Spleen (tissue), 7 donors: ENCODE results near the gene IGF2BP1.

Source experiments
- CTCF ChIP-seq, 11 experiments: fragments of 200-600 bp in 7 of 11; fragments of 450-650 bp in 4 of 11; sonication (generic) in 4 of 11; IDR thresholded peaks in 8 of 11; conservative IDR thresholded peaks in 3 of 11; 1 replicate in 7 of 11; 2 replicates in 4 of 11; pipeline versions ENCODE4 v1.4.0 to v1.8.0; 2016 to 2021; ENCODE audit warnings: antibody characterized with exemption in 11 of 11, inconsistent platforms in 4 of 11, mild to moderate bottlenecking in 1 of 11
- POLR2A ChIP-seq, 3 donors: fragments of 450-650 bp; IDR thresholded peaks; one replicate each; pipeline ENCODE4 v1.5.1; 2017; ENCODE audit warnings: antibody characterized with exemption in 3 of 3, mild to moderate bottlenecking in 1 of 3
- POLR2AphosphoS5 ChIP-seq, 3 donors: sonication (generic); formaldehyde crosslinking; IDR thresholded peaks; one replicate each; pipeline ENCODE4 v1.5.1; 2017; ENCODE audit warnings: antibody characterized with exemption in 3 of 3
- donor health status: DM: no; HTN: no; CAD: no; lungs with moderate emphysema.
- donor health status: DM: no; HTN: no; CAD: no.
- donor health status: DM: no; HTN: no; CAD: no.

- TF ChIP-seq POLR2AphosphoS5 (IDR thresholded peaks at IDR 0.05) (no peak), POLR2A (IDR thresholded peaks at IDR 0.05) (no peak), CTCF (IDR thresholded peaks at IDR 0.05 in 8 of 11, conservative IDR thresholded peaks at IDR 0.05 in 3 of 11) (no peak)
Measured at GRCh38 chr17:49022391-49022941, 25.3 kb downstream of the IGF2BP1 start.
